Hypothalamus (tissue), 51 donors: ENCODE measurements around the gene EMID1.
A peak's percentile ranks its signal among the peaks of the same experiment; 100 is the strongest.
"Not testable (repeated sequence)": the region's sequence is repeated elsewhere in the genome, so short reads cannot be mapped to it uniquely, and the experiment has no call there.

Experiments used
- DNase-seq, 51 donors: peaks; one replicate each; lab custom pipeline; 2025; lab: John Stamatoyannopoulos, UW

Gene EMID1

DNA sequence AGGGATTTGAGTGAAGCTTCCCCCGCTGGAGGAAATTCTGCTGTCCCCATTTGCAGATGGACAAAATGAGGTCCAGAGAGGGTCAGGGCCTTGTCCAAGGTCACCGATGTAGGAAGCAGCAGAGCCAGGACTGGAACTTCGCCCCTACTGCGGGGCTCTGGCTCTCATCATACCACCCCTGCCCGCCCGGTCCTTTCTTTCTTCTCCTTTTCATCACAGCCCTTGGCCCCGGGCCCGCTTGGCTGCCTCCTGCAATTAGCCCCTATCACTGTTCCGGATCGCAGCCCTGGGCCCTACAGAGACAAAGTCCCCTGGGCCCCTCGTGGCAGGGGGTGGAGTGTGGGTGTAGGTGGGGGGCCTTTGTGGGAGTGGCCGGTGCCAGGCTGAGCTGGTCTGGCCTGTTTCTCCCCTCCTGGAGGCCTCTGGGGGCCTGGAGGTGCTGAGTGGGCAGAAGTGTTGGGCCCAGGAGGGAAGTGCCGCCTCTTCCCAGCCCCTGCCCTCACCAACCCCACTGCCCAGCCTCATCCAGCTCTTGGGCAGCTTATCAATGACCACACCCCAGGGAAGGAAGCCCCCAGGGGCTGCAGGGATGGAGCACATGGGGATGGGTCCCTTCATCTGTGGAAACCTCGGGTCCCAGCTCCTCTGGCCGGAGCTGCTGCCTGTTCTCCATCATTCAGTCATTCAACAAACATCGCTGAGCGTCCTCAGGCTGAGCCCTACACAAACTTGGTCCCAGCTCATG, 3.4 kb downstream of the EMID1 start:
- DNase-seq = peak in 7 of 51 donors; percentile 5 to 31 (median 20)

DNA sequence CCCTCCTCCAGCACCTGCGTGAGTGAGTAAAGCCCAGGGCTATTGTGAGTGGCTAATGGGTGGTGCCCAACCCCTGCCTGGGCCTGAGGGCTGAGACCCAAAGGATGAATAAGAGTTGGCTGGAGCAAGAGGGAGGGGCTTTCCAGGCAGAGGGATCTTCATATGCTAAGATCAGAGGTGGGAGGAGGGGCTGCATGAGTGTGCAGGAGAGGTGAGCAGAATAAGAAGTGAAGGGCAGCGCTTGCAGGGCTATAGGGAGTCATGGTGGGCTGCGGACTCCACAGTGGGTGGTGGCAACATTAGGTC, 3.9 kb downstream of the EMID1 start:
- DNase-seq = no peak

DNA sequence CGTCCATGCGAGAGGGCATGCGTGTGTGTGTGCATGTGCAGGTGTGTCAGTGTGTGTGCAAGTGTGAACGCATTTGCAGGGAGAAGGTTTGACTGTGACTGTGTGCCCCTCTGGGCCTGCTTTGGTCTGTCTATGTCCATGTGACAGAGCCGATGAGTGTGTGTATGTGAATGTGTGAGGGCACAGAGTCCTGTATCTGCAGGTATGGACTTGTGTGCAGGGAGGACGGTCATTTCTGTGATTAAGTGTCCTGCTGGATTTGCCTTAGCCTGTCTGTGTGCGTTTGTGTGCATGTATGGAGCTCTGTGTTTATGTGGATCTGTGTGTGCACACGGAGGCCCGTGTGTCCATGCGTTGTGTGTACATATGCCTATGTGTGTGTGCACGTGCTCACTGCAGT, 5.4 kb downstream of the EMID1 start:
- no peak for DNase-seq

DNA sequence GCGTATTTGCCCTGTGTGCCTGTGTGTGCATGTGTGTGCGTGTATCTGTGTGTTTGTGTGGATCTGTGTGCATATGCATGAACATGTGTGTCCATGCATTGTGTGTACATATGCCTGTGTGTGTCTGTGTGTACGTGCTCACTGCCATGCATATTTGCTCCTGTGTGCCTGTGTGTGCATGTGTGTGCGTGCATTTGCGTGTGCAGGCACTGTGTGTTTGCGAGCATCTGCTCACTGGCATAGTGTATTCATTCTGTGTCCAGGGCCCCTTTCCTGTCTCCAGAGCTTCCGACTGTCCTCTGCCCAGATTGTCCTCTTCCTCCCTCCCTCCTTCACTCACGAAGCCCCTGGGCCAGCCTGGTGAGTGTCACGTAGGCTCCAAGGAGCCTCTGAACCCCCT, 5.8 kb downstream of the EMID1 start:
- DNase-seq = no peak

DNA sequence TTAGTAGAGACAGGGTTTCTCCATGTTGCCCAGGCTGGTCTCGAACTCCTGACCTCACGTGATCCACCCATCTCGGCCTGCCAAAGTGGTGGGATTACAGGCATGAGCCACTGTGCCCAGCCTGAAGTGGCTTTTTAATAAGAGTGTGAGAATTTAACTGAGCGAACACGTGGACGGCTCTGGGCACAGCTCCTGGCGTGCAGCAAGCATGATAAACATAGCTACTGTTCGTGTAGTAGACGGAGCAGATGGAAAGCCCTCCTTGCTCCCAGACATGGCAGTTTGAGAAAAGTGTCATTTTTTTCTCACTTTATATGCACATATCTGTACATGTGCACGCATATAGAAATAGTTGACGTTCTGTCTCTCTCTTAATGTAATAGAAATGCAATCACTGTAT, 7.0 kb downstream of the EMID1 start:
- DNase-seq = peak in 1 of 51 donors; percentile 21

DNA sequence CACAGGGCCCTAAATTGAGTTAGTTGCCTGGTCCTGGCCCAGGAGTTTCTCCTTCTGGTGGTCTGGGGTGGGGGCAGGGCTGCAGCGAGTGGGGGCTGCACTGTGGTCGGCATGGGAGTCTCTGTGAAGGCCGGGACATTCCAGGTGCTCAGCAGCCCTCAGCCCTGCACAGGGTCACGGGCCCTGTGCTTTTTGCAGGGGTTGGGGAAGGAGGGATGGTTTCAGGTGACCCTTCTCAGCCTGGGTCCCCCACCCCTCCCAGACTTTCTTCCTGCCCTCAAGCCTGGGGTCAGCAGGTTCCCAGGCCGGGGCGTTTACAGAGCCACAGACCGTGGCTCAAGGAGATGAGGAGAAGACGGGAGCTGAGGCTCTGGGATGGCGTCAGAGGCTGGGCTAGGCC, 7.8 kb downstream of the EMID1 start:
- no peak for DNase-seq

DNA sequence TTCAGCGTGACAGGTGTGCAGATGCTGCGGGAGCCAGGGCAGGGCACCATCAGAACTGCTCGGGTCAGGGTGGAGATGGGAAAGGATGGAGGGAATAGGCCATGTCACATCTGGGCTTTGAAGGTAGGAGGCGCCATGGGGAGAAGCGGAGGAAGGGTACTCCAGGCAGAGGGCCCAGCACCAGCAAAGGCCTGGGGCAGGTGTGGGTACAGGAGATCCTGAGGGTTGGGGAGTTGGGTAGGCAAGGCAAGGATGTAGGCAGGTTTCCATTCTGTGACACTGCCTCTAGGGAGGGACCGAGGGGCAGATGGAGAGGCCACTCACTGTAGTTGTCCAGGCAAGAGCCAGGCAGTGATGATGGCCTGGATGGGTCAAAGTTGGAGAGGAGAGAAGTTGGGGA, 8.5 kb downstream of the EMID1 start:
- DNase-seq = no peak

DNA sequence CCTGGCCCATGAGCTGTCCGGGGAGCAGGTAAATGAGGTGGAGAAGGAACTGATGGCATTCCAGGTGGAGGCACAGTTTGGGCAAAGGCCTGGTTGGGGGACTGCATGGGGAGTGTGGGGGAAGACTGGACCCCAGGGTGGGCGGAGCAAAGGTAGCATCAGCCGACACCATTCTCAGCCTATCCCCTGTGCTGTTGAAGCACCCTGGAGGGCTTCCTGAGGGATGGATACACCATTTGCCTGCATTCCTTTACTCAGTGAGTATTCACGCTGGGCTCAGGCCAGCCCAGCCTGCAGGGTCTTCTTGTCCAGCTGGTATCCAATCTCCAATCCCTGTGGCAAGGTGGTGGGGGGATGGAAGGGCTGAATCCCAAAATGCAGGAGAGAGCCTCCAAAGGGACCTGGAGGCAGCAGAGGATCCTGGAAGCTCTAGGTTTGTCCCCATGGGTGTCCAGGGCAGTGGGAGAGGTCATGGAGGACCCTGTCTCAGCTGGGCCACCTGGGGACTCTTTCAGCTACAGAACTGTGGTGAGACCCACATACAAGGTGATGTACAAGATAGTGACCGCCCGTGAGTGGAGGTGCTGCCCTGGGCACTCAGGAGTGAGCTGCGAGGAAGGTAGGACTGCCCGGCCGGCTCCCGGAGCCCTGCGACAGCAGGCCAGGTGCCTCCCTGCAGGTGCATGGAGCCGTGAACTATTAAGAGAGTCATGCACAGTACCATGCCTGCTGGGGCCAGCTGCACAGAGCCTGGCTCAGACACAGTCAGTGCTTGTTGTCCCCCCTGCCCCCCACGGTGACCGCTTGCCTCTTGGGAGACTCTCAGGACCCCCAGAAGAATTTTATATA, 9.5 kb downstream of the EMID1 start:
- no peak for DNase-seq

DNA sequence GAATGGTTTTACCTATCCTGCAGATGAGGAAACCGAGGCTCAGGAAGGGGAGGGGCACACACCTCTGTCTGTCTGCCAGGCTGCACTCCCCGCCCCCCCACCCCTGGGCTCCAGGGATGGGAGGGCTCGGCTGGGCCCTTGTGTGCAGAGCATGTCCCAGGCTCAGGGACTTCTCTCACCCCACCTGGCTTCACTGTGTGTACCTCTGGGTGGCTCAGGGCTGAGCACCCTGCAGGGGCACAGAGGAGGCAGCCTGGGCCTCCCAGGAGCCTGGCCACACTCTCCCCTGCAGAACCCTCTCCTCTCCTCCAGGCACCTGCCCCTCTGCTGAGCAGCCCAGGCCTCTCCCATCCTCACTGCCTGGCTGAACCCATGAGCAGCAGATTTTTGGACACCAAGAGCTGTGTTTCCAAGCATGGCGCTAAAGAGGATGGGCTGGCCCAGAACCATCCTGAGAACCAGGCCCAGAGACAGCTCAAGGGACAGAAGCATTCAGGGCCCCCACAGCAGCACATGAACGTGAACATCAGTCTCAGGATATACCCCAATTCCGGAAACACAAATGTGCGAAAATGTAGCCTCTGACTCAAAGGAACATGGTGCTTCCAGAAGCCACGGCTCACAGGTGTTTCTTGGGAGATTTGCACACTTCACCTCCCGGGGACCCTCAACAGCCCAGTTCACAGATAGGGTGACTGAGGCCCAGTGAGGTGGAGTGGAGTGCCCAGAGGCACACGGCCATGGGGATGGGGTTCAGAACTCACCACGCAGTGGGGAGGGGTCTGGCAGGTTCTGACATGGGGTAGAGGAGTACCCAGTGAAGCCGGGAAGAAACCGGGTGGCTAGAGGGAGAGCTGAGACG, 10.5 kb downstream of the EMID1 start:
- no peak for DNase-seq

DNA sequence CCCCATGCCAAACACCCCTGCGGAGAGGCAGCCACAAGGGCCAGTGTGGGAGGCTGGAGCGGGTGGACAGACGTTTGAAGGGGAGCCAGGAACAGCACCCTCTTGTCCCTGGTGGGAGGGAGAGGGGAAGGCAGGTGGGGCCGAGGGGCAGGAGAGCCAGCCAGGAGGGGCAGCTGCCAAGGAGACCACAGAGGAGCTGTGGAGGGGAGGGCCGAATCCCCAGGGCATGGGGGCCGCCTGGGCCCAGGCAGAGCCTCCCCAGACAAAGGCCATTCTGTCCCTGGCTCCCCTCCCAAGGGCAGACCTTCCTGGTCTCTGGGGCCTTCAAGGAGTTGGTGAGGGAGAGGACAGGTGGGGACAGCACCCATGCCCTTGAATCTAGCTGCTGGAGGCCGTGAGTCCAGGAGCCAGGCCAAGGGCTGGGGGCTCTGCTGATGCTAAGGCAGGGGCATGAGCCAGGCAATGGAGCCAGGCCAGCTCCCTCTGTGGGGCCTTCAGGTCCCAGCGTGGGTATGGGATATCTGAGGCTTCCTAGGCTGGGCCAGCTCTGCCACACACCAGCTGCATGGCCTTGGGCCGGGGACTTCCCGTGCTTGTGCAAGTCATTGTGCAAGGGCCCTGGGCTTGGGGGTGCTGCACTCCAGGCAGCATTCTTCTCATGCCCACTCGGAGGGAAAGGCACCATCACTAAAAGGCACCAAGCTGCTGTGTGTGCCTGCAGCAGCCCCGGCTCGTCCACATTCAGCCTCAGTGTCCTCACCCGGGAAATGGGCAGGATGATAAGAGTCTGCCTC, 11.4 kb downstream of the EMID1 start:
- DNase-seq = peak in 17 of 51 donors; percentile 17 to 66 (median 31)

DNA sequence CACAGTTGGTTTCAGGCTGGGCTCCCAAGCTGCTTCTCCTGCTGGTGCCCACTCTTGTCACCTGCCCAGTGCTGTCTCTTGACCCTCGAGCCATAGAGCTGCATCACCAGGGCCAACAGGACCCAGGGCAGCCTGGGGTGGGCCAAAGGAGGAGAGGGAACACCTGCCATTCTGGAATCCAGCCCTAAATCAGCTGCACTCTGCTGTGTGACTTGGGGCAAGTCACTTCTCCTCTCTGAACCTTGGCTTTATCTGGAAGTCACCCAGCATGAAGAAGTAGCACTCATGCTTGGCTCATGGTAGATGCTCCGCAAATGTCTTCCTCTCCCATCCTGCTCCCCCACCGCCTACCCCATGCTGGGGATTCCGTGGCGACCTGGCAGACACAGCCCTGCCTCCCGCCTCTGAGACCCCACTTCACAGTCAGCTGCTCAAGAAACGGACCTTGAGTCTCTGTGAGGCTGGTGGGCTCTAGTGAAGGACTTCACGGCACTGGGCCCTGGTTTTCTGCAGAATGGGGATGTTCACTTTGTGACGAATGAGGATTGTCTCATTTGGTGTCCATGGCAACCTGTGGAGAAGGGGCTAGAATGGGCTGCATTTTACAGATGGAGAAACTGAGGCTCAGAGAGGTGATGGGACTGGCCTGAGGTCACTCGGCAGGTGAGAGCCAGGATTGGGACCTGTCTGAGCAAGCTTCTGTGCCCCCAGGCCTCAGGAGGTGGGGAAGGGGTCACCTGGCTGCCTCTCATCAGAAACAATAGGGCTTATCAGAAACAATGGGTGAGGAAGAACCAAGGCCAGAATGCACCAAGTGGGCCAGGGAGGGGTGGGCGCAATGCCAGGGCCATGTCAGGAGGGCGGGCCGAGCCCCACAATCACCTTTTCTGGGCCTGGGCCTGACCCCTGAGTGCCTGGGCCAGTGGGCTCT, 12.4 kb downstream of the EMID1 start:
- no peak for DNase-seq

DNA sequence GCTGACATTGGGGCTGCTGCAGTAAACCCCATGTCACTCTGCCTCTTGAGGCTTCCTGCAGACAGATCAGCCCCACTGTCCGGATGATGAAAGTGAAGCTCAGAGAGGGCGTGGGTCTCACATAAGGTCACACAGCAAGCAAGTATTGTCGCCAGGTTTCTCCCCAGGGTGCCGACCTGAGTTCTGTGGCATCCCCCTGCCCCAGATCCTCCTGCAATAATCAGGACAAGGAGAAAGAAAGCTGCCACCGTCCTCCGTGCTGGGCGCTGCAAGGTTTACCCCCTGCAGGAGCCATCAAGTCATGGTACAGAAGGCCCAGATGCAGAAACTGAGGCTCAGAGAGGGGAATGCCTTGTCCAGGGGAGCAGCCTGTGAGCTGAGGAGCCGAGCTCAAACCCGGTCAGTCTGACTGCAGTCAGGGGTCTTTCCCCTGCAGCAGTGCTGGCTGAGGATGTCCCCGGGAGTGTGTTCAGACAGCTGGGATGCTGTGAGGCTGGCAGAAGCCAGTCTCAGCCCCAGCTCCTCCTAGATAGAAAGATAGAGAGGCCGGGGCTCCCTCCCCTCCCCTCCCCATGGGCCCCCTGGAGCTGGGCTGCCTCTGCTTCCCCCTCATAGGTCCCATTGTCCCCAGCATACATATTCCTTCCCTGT, 13.2 kb downstream of the EMID1 start:
- DNase-seq = no peak

DNA sequence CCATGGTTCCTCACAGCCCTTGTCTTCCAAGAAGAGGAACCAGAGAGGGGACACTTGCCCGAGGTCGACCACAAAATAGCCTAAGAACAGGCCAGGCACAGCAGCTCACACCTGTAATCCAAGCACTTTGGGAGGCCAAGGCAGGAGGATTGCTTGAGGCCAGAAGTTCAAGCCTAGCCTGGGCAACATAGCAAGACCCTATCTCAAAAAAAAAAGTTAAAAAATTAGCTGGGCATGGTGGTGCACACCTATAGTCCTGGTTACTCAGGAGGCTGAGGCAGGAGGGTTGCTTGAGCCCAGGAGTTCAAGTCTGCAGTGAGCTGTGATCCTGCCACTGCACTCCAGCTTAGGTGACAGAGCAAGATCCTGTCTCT, 13.7 kb downstream of the EMID1 start:
- DNase-seq = not testable (repeated sequence)

DNA sequence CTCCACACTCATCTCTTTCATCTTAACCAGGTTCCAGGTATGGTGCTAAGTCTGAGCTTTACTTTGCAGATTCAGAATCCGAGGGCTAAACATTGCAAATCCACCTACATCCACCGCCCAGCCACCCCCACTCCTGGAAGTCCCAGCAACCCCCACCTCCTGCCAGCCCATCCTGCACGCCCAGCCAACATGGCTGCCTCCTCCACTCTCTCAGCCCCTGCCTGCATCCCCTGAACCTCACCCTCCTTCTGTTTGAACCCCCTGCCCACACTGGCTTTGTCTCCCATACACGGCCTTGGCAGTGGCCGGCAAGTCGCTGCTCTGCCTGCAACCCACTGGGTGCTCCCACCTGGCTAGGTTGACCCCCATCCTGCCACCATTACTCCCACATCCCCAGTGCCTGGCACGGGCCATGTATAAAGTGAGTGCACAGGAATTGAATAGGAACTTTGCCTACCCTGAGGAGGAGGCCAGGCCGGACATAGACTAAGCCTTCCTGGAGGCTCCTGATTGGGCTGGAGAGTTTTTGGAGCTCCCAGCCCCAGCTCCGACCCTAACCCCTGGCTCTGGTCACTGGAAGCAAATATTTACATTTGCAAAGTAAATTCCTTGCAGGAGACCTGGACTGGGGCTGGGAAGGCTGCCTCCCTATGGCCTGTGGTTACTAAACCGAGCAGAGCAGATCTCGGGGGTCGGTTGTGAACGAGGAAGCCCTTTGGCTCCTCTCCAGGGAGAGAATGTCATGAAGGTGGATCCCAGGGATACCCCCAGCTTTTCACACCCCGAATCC, 14.4 kb downstream of the EMID1 start:
- no peak for DNase-seq

DNA sequence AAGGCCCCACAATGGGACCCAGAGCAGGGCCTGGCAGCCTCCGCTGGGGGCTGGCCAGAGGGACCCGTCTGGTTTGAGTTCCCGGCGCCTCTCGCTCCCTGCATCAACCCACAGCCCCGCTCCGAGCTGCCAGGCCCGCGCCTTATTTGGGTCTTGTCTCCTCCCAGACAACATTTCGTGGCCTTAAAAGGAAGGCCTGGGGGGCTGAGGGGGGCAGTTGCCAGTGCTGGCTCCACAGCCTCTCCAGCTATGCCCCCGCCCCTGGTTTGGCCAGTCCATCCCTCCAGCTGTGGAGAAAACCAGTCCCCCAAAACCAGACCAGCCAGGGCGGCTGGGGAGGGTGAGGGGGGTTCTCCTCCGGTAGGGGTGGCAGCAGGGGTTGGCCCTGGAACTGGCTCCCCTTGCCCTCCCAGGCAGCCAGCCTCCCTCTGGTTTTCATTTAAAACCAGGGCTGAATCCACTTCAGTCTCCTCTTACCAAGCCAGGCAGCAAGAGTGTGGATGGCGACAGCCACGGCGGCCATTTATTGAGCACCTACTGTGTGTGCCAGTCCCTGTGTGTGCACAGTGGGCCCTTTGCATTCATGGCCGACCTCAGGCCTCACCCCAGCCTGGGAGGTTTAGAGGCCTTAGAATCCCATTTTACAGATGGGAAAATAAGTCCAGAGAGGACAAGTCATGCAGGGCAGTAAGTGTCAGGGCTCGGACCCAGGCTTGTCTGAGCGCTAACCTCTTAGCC, 18.6 kb downstream of the EMID1 start:
- DNase-seq = peak in 8 of 51 donors; percentile 16 to 42 (median 28)

DNA sequence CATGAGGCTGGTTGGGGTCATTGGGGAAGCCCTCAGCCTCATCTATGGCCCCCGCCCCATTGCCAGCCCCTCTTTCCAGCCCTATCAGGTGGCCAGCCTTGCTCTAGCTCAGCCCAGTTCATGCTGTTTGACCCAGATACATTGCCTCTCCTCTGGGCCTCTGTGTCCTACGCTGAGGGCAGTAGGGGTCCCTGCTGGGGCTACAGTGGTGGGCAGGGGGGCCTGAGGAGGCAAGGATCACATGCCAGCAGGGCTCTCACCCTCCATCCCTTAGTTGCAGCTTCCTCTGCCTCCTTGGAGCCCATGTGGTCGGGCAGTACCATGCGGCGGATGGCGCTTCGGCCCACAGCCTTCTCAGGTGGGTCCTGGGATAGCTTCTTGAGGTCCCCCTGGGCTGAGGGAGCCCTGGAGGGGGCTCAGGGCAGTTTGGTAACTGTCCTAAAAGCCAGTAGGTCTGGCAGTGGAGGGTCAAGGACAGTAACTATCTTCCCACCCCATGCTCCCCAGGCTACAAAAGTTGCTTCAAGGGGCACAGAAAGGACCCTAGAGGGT, 19.2 kb downstream of the EMID1 start:
- DNase-seq = no peak
